Inflammatory macrophage (primary cell): Measurements from ENCODE around the gene SLC9A9.
A peak's percentile ranks its signal among the peaks of the same experiment; 100 is the strongest.
"Not testable (repeated sequence)": the region's sequence is repeated elsewhere in the genome, so short reads cannot be mapped to it uniquely, and the experiment has no call there.

Experiments
- DNase-seq, 2 donors: peaks; one replicate each; pipeline ENCODE4 v3.0.0-alpha.2; 2020 to 2022

The SLC9A9 gene

DNA sequence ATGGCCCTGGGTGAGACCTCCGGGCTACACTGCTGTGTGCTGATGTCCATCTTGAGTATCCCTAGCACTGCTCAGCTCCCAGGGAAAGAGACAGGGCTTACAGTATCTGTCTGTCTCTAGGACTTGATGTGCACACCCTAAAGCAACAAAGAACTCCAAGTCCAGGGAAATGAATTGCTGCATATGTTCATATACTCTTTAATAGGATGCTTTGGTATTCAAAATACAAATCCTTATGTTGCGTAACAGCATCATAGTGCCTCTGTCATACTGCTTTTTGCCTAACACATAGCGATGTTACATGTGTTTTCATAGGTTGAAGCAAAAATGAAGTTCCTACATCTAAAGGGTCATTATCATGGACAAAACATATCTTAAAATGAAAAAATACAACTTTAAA, 299.9 kb downstream of the SLC9A9 start:
- DNase-seq, result no peak

DNA sequence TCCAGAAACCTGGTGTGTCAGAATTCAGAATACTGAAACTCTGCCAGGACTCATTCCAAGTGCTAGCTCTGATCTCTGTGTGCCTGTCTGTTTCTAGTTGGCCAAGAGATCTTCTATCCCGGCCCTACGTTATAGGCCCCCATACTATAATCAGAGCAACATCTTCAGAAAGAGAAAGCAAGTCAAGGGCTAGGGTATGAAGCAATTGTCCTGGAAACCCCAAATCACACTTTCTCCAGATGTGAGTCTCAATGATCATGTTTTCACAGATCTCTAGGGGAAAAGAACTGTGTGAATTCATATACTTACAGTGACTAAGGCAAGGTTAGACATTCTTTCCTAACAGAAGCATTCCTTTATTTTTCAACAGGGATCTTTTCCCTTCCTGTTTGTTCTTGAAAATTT, 309.7 kb downstream of the SLC9A9 start:
- DNase-seq, result no peak

DNA sequence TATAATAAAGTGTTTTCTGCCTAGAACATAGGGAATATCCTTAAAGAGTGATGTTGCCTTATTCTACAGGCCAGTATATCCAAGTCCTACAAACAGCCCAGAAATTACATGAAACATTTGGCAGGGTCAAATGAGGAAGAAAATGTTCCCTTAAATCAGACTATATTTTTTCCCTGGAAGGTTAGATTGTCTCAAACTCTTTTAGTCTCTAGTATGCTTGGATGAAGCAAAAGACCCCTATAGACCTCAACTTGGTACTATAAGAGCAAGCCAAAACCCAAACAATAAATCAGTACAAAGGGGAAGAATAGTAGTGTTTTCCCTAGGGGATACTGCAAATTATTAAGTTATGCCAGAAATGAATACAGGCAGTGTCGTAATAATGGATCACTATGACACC, 310.2 kb downstream of the SLC9A9 start:
- DNase-seq, result no peak

DNA sequence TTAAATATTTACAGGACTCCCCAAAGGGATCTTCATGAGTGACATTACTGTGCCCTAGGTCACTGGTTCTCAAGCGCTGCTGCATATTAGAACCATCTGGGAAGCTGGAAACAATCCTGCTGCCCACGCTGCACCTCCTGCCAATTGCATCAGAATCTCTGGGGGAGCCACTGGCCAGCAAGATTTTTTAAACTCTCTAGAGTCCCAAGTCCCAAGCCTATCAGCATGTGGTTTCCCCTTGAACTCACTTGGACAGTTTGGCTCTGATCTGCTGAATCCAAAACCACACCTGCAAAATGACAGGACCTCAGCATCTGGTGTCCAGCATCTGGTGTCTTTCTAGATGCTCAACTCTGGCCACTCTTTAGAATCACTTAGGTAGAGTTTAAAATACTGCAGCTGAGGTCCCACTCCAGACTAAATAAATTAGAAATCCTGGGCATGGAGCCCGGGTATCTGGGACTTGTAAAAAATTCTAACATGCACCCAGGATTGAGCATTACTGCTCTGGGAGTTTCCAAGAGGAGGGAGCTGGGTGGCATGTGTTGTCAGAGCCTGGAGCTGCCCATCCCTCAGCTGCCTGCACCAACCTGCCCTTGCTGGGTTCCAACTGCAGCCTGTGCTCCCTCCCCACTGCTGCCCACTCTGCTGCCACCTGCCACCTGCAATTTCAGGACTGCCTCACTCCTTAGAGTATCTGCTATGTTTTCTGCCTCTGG, 311.3 kb downstream of the SLC9A9 start:
- DNase-seq, result peak in 1 of 2 donors; percentile 27

DNA sequence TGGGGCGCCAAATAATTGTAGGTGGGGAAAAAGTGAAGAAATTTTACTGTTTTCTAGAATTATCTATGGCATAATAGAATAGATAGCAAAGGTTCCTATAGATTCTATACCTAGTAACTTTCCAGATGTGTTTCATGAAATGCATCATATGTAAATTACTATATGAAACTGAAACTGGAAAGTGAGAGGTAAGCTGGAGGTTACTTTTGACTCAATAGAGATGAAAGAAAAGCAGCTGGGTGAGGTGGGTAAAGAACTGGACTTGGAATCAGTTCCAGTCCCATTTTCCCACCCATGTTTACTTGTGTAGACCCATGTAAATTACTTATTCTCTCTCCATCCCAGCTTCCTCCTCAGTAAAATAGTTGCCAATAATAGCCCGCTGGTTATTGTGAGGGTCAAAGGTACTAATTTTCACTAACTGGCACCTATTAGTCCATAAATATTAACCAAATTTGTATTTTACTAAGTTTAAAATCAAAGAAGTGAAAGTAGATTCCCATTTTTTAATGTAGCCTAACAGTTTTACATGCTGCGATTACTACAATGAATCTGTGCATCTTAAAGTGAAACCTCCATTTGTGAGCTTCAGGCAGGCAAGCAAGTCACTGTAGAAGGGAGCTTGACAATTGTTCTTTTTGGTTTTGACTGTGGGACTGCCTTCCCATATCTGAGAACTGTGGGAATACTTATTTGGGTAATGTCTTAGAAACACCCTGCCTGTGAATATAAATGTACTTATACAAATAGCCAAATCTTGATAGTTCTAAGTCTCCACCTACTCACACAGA, 312.1 kb downstream of the SLC9A9 start:
- no peak for DNase-seq

DNA sequence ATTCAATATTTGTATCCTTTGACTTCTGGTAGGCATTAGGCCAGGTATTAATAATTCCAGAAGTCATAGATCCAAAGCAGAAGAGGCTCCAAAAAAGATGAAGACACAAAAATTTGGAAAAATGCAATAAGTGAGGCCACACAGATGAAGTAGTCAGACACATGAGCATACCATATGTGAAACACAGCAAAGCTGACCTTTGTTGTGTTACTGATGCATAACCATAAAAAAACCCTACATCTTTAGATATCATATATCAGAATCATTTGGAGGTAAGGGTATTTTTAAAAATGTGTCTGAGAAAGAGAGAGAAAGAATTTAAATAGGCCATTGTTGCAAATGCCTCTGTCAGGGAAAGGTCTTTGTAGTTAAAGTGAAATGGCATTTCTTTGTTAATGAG, 314.9 kb downstream of the SLC9A9 start:
- DNase-seq, result no peak

DNA sequence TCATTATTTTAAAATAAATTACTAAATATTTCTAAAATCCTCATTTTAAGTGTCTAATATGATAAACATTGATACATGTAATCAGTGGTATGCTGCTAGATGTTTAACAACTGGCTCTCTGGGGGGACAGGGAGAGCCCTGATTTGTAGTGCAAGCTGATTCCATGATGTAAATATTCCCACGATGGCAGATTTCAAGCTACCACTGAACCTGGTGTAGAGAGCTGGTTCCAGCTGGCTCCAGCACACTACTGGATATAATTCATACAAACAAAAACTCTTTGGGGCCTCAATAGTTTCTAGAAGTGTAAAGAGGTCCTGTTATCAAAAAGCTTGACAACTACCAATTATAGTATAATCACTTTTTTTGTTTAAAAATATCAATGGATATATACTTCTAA, 316.2 kb downstream of the SLC9A9 start:
- DNase-seq, result no peak

DNA sequence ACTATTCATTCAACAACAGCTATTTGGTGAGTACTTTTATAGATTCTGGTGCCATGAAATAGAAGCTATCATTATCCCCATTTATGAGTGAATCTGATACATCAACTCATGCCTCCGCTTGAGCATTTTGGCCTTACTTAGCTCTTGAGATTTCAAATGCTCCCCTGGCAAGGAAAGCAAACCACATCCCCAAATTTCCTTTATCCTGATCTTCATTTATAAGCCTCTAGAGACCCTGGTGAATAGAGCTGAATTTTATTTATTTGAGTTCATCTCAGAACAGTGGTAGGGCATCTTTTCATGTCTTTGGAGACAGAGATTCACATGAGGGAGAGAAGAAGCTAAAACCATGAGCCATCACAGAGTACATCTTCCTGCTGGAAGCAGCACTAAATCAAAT, 317.2 kb downstream of the SLC9A9 start:
- no peak for DNase-seq

DNA sequence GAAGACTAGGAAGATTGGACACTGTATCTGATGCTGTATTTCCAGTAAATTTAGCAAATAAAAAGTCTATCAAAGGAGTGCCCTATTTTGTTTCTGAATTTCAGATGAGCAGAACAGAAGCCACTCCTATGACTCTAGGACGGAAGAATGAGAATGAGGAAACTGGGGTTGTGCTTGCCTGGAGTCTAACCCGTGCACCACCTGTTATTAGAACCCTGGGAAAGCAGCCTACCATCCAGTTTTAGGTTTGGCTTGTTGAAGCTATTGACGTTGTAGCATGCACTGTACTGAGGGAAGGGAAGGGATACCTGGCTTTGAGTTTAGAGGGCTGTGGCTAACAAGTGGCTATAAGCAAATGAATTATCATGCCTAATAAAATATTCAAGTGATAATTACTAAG, 318.5 kb downstream of the SLC9A9 start:
- no peak for DNase-seq

DNA sequence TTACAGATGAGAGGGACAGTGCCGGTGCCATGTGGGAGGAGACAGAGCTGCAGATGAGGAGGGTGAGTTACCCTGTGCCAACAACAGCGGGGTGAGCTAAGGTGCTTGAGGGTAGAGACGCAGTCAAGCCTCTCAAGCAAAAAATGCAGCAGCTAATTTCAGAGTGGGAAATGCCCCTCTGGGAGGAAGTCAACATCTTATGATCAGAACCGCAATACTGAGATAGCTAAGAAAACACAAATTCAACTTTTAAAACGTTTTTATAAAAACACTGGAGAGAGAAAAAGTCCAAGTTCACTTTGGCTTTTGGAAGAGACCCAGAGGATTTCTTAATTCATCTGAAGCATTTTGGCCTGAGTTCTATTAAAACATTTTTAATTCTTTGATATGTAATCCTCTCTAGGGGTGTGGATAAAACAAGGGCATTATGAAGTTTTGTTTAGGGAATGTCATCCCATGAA, 319.2 kb downstream of the SLC9A9 start:
- peak; percentile 11 to 45 for DNase-seq

DNA sequence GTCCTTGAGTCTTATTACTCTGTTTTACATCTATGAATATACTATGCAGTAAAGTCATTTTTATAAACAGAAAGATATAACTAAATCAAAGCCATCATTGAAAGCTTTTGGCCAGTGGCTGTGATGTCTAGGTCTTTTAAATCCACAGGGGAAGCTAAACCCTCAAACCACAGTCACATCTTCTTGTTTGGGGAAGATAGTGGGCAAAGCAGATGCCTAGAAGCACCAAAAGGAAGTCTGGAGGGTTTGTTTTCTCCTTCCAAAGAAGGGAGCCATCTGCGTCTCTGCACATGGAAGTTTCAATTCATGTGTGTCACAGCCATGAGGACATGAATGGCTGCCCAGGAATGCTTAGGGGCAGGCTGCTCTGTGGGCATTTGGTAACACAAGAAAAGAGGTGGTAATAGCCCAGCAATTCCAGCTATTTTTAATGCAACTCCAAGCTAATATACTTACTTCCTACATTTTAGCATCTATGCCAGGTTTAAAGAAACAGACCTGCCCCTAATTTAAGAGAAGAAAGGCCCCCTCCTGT, 322.2 kb downstream of the SLC9A9 start:
- no peak for DNase-seq

DNA sequence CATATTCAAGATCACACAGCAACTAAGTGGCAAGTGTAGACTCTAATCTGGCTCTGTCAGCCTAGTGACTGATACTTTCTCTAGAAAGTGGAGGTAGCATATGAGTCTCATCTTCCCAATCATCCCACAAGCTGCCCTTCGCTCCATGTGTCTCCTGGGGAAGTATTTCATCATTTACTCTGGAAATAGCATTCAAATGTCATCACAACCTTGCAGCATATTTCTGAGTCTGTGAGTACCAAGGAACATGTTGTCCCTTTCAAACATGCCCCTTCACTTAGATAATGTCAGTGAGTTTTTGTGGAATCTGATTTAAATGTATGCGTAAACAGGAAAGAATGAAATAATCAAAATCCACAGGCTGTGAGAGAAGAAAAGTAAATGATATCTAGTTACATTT, 322.9 kb downstream of the SLC9A9 start:
- DNase-seq, result no peak

DNA sequence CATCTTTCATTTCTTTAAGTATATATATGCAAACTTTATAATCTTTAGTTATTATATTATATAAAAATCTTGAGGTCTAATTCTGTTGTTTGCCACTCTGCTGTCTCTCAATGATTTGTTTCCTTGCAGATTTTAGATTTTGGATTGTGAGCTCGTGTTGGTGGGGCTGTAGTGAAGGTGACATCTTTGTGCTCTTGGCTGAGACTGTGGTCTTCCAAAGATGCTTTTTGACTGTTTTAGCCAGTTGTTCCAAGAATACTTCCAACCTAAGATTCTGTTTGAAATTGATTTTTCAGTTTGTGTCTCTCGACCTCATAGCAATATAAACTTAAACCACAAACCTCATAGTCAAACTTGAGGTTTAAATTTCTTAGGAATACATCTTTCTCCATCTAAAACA, 326.5 kb downstream of the SLC9A9 start:
- no peak for DNase-seq

DNA sequence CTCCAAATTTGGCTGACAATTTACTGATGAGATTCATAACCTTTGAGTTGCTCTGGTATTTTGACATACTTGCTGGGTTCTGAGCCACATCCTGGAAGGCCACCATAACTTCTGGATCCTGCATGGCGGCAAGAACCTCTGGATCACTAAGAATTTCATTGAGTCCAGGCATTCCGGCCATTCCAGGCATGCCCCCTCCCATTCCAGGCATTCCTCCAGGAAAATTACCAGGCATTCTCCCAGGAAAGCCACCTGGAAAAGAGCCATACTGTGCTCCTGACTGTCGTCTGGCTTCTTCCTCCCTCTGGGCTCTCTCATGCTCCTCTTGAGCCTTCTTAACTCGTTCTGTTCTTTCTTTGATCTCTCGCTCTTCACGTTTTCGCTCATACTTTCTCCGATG, 331.1 kb downstream of the SLC9A9 start:
- DNase-seq, result not testable (repeated sequence)

DNA sequence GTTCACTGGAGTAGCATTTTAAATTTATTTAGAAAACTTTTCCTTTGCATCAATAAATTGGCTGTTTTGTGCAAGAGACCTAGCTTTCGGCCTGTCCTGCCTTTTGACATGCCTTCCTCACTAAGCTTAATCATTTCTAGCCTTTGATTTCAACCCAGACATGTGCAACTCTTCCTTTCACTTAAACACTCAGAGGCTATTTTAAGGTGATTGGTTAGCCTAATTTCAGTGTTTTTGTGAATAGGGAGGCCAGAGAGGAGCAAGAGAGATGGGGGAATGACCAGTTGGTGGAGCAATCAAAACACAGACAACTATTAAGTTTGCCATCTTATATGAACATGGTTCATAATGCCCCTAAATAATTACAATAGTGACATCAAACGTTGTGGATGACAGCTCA, 333.4 kb downstream of the SLC9A9 start:
- no peak for DNase-seq

DNA sequence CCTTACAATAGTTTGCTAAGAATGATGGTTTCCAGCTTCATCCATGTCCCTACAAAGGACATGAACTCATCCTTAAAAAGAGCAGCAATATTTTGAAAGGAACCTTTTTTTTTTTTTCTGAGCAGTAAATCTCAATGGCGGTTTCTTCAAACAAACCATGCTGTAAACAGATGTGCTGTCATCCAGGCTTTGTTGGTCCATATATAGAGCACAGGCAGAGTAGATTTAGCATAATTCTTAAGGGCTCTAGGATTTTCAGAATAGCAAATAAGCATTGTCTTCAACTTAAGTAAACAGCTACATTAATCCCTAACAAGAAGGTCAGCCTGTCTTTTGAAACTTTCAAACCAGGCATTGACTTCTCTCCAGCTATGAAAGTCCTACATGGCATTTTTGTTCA, 334.2 kb downstream of the SLC9A9 start:
- DNase-seq, result no peak

DNA sequence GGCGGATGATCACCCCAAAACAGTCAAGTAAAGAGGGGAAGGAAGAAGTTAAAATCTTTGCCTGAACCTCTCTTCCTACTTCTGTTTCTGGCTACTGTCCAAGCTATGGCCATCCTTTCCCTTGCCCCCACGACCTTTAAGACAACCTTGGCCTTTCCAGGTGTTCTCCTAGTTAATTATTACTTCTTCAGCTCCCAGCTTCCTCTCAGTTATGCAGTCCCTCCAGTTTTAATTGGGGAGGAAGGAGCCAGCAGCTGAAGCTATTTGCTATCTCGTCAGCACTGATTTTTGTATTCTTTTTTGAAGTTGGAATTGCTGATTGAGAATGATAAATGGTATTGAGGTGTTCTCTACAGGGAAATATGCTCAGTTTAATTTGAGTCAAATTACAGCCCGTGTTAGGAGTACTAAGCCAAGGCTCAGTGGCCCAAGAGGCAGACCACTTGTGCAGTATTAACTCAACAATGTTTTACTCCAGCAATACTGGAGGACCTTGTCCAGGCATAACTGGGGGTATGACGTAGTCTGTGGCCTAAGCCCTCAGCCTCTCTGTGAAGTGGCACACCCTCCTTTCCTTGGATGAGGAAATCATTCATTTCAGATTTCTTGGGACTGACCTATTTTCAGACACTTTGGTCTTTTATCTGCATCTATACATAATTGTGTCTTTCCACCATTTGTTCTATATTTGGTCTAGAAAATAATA, 336.9 kb downstream of the SLC9A9 start:
- no peak for DNase-seq

DNA sequence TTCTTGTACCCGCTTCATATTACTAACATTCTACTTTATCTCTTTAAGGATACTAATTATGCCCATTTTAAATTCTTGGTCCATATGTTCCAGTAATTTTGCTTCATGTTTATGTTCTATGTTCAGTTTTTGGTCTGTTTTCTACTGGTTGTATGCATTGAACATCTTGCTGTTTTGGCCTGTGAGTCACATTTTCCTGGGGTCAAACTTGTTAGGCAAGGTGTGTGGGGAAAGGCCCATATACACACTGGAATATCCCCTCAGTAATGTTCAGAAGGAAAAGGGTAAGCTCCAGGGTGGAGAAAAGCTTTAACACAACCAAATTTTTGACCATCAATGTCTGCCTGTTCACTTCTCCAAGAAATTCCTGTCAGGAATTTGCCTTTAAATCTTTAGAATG, 337.7 kb downstream of the SLC9A9 start:
- no peak for DNase-seq

DNA sequence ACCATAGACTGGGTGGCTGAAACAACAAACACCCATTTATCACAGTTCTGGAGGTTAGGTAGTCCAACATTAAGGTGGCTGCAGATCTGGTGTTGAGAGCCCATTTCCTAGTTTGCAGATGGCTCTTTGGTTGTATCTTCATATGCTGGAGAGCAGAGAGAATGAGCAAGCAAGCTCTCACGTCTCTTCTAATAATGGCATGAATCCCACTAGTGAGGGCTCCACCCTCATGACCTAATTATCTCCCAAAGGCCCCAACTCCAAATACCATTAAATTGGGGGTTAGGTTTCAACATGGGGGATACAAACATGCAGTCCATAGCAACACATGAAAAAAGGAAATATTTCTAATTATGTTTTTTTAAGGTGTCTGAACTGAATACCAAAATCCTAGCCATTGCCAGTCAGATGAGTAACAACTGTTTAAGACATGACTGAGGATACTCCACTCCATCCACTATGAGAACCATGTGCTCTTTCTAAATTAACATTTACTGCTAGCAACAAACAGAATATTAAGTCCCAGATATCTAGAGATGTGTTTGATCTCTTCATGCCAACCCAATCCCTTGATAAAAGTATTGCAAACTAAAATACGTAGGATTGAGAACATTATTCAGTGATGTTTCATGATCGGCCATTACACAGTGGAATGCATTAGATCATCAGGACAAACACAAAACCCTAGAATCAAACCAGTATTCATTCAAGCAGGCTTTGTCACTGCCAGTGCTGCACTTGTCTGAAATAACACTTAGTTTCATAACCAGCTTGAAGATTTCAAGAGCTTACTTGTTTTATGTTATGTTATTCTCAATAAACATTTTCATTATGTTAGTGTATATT, 340.3 kb downstream of the SLC9A9 start:
- no peak for DNase-seq

DNA sequence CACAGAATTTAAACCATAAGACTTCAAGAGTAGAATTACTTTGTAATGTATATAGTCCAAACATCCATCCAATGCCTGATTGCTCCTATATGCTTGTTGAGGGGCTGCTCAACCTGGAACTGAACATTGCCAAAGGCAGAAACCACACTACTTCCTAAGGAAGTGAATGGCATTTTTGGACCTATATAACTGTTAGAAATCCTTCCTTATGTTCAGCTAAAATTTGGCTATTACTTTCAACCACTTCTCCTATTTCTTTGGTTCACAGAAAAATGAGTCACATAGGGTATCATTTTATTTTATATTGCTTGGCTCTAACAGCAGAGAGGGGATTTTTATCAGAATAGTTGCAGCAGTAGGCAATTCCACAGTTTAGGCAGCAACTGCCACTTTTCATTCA, 342.1 kb downstream of the SLC9A9 start:
- peak; percentile 33 to 65 for DNase-seq

DNA sequence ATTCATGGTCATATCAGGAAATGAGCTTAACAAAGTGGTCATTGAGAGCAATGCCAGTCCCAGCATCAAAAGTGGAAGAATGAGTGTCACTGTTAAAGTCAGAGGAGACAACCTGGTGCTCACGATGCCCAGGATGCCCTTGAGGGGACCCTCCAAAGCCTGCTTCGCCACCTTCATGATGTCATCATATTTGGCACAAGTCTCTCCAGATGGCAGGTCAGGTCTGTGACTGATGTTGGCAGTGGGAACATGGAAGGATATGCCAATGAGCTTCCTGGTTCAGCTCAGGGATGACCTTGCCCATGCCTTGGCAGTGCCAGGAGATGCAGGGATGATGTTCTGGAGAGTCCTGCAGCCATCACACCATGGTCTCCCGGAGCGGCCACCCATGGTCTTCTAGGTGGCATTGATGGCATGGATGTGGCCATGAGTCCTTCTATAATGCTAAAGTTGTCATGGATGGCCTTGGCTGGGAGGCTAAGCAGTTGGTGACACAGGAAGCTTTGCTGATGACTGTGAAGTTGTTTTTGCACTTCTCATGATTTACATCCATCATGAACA, 344.9 kb downstream of the SLC9A9 start:
- DNase-seq, result no peak

DNA sequence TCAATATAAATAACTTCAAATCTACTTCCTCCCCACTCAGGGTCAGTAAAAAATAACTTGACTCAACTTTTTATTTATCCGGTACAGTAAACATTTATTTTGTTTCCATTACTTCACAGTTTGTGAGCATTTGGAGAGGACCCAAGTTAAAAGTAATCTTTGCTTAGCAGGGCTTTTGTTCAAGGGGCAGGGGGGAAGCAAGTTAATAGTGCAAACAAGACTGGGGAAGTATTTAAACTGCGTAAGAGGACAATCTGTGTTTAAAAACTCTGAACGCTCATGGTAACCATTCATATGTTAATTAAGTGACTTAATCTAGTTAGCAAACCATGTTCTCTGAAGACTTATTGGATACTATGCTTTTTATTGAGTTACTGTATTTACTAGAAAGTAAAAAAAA, 346.2 kb downstream of the SLC9A9 start:
- no peak for DNase-seq
